GM12878 (cell line): ENCODE results near the gene SLC12A4.

Experiments
- CHD1 ChIP-seq: IDR thresholded peaks from 2 replicates; pipeline ENCODE4 v1.6.1; 2012; ENCODE audit warnings: low read depth, low read length, improper control_type of control experiment
- CHD4 ChIP-seq: fragments of 200-600 bp; sonication (generic); IDR thresholded peaks from 2 replicates; pipeline ENCODE4 v1.6.1; 2016; ENCODE audit warnings: mild to moderate bottlenecking
- KLF5 ChIP-seq: fragments of 450-650 bp; IDR thresholded peaks from 2 replicates; pipeline ENCODE4 v1.6.1; 2014; ENCODE audit warnings: mild to moderate bottlenecking; ENCODE audit not compliant: partially characterized antibody
- NR2C2 ChIP-seq: IDR thresholded peaks from 2 replicates; pipeline ENCODE4 v1.6.1; 2011; ENCODE audit warnings: borderline replicate concordance, low read depth; ENCODE audit not compliant: control insufficient read depth, insufficient read length
- POLR2A ChIP-seq: IDR thresholded peaks from 2 replicates; pipeline ENCODE4 v1.6.1; 2011; ENCODE audit warnings: low read depth, mild to moderate bottlenecking, low read length
- POLR2AphosphoS5 ChIP-seq: IDR thresholded peaks from 2 replicates; pipeline ENCODE4 v1.6.1; 2011; ENCODE audit warnings: mild to moderate bottlenecking, low read length, inconsistent platforms
- RAD21 ChIP-seq: IDR thresholded peaks from 2 replicates; pipeline ENCODE4 v1.6.1; 2011; ENCODE audit warnings: mild to moderate bottlenecking, low read depth, low read length, moderate library complexity; ENCODE audit not compliant: insufficient read depth
- RCOR1 ChIP-seq: conservative IDR thresholded peaks from 2 replicates; pipeline ENCODE4 v1.6.1; 2012; ENCODE audit warnings: low read depth, low read length, improper control_type of control experiment
- TBL1XR1 ChIP-seq: IDR thresholded peaks from 2 replicates; pipeline ENCODE4 v1.6.1; 2012; ENCODE audit warnings: low read depth, low read length, improper control_type of control experiment
- TF ChIP-seq, protein P1 (sequence below), 3 experiments: IDR thresholded peaks in 2 of 3; conservative IDR thresholded peaks in 1 of 3; 2 replicates each; pipeline ENCODE4 v1.5.1; 2011; ENCODE audit warnings: low read depth in 3 of 3, low read length in 3 of 3, mild to moderate bottlenecking in 3 of 3, control low read depth in 2 of 3, moderate library complexity in 2 of 3, inconsistent platforms in 1 of 3, mixed read lengths in 1 of 3; ENCODE audit not compliant: control insufficient read depth in 2 of 3, insufficient read depth in 1 of 3; ENCODE audit errors: extremely low read depth in 1 of 3
- TF ChIP-seq, protein P2 (sequence below): IDR thresholded peaks from 2 replicates; pipeline ENCODE4 v1.6.1; 2012; ENCODE audit warnings: low read depth, low read length, improper control_type of control experiment
- TF ChIP-seq, protein P3 (sequence below): IDR thresholded peaks from 2 replicates; pipeline ENCODE4 v1.6.1; 2011; ENCODE audit warnings: low read depth, low read length, improper control_type of control experiment, borderline replicate concordance

DNA sequence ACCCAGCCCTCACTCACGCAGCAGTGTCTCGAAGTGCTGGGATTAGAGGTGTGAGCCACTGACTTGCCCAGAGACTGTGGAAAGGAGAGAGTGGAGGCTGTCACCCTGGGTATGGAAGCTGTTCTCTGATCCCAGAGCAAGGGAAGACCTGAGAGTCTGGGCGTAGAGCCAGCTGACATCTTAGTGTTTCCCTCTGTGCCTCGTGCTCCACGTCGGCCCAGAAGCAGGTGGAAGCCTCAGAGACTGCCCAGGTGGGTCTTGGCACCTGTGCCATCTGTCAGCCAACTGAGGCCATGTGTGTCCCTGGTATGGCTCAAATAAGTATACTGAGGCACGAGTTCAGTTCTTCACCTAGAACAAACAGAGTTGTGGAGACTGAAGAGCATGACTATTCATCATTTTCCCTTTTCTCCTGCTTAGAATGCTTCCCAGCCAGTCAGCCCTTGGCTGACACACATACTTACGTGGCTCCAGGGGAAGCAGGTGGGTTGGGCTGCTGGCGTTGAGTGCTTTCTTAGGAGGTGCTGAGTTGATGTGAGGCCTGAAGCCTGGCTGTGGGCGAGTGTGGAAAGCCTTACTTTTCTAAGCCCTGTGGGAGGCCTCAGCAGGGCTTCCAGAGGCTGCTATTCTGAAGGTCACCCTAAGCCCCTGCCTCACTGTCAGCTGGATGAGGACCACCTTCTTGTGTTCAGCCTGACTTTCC, 44.9 kb downstream of the SLC12A4 start:
- TF ChIP-seq CHD4 (no peak), POLR2A (no peak), CHD1 (no peak), TBL1XR1 (no peak), POLR2AphosphoS5 (no peak), NR2C2 (no peak), RAD21 (no peak), KLF5 (no peak), RCOR1 (no peak)
- TF ChIP-seq, protein P1, sequence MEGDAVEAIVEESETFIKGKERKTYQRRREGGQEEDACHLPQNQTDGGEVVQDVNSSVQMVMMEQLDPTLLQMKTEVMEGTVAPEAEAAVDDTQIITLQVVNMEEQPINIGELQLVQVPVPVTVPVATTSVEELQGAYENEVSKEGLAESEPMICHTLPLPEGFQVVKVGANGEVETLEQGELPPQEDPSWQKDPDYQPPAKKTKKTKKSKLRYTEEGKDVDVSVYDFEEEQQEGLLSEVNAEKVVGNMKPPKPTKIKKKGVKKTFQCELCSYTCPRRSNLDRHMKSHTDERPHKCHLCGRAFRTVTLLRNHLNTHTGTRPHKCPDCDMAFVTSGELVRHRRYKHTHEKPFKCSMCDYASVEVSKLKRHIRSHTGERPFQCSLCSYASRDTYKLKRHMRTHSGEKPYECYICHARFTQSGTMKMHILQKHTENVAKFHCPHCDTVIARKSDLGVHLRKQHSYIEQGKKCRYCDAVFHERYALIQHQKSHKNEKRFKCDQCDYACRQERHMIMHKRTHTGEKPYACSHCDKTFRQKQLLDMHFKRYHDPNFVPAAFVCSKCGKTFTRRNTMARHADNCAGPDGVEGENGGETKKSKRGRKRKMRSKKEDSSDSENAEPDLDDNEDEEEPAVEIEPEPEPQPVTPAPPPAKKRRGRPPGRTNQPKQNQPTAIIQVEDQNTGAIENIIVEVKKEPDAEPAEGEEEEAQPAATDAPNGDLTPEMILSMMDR (IDR thresholded peaks at IDR 0.05 in 2 of 3, conservative IDR thresholded peaks at IDR 0.05 in 1 of 3; ENCODE audit: control insufficient read depth in 2 of 3, extremely low read depth in 1 of 3, insufficient read depth in 1 of 3, low read depth in 3 of 3, low read length in 3 of 3) = no peak
- TF ChIP-seq, protein P2, sequence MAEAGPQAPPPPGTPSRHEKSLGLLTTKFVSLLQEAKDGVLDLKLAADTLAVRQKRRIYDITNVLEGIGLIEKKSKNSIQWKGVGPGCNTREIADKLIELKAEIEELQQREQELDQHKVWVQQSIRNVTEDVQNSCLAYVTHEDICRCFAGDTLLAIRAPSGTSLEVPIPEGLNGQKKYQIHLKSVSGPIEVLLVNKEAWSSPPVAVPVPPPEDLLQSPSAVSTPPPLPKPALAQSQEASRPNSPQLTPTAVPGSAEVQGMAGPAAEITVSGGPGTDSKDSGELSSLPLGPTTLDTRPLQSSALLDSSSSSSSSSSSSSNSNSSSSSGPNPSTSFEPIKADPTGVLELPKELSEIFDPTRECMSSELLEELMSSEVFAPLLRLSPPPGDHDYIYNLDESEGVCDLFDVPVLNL = no peak
- TF ChIP-seq, protein P3, sequence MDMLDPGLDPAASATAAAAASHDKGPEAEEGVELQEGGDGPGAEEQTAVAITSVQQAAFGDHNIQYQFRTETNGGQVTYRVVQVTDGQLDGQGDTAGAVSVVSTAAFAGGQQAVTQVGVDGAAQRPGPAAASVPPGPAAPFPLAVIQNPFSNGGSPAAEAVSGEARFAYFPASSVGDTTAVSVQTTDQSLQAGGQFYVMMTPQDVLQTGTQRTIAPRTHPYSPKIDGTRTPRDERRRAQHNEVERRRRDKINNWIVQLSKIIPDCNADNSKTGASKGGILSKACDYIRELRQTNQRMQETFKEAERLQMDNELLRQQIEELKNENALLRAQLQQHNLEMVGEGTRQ = no peak
